NCI-H2196 (cell line): ENCODE data around the gene TIMELESS.
"Not testable (repeated sequence)": the region's sequence is repeated elsewhere in the genome, so short reads cannot be mapped to it uniquely, and the experiment has no call there.

ENCODE experiments used
- DNase-seq: peaks from one replicate; lab custom pipeline; 2025; ENCODE audit not compliant: unreplicated experiment; lab: John Stamatoyannopoulos, UW

The TIMELESS gene

DNA sequence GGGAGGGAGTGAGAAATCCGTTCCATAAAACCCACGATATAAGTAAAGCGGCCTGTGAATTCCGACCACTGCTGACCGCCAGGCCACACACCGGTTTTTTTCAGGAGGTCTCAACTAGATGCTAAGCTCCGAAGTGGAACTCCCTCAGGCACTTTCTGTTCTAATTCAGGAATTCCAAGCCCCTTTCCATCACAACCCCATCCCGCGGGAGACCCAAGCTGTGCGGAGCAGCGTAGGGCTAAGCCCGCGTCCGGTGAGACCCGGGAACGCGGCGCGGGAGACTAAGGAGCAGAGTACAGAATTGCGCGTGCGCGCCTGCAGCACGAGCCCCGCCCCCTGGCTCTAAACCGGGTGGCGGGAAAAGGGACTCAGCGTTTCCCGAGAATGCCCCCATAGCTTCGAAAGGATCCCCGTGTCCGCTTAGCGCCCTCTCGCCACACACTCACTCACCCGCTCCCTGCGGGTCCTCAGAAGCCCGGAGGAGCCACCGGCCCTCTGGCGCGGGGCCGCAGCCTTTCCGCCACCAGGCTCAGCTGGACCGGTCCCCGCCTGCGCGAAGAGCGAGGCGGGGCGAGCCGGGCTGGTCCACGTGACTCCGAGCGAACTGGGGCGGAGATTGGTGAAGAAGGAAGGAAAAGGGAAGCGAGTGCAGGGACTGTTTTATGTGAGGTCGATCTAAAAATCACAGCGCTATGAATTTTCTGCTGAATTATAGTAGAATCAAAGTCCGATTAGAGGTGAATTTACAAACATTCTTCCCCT is at the start of gene TIMELESS:
Gene TIMELESS, minus strand, starts transcription at position 567 of the 762 bp plus-strand sequence. CDS start 15,256 bp downstream, outside the sequence.
- peak; percentile 94 for DNase-seq

- DNase-seq = not testable (repeated sequence)
Observed at GRCh38 chr12:56498126-56498902, 49.1 kb upstream of the TIMELESS start.

DNA sequence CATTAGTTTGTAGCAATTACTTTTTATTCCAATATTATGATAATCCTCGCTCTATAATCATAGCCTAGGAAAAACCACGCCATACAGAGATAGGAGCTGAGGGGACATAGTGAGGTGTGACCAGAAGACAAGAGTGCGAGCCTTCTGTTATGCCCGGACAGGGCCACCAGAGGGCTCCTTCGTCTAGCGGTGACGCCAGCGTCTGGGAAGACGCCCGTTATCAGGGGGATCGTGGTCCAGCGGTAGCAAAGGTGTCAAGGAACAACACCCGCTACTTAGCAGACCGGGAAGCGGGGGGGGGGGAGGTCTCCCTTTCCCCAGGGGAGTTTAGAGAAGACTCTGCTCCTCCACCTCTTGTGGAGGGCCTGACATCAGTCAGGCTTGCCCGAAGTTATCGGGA is 47.5 kb upstream of the TIMELESS start:
- DNase-seq = not testable (repeated sequence)

DNA sequence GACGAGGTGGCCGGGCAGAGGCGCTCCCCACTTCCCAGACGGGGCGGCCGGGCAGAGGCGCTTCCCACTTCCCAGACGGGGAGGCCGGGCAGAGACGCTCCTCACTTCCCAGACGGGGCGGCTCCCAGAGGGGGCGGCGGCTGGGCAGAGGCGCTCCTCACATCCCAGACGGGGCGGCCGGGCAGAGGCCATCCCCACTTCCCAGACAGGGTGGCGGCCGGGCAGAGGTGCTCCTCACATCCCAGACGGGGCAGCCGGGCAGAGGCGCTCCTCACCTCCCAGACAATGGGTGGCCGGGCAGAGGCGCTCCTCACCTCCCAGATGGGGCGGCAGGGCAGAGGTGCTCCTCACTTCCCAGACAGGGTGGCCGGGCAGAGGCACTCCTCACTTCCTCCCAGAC is 45.3 kb upstream of the TIMELESS start:
- DNase-seq = not testable (repeated sequence)

- not testable (repeated sequence) for DNase-seq
Observed at GRCh38 chr12:56494106-56494415, 44.8 kb upstream of the TIMELESS start.

GRCh38 chr12:56493409-56494105 is 44.3 kb upstream of the TIMELESS start:
- not testable (repeated sequence) for DNase-seq

DNA sequence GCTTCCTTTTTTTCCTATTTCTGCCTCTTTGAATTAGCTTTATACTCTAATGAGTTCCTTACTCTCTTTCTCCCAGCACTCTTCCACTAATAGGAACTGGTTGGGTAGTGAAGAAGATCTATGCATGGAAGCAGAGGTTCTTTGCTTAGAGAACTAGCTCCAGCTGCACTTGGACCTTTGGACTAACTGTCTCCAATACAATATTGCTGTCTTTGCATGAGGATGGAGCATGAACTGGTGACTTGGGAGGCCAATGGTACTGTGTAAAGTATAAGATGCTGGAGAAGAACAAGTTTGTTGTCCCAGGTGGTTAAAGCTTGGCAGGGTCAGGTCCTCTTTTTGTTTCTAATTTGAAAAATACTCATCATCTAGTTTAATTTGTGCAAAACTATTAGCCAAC is 41.1 kb upstream of the TIMELESS start:
- no peak for DNase-seq

GRCh38 chr12:56488041-56488955 is 39.1 kb upstream of the TIMELESS start, which contains the start of gene GLS2:
TSS of gene GLS2 (minus strand) at chr12:56488161. CDS start at chr12:56488118, 43 bp downstream.
- peak; percentile 92 for DNase-seq

GRCh38 chr12:56487448-56488040 is 38.3 kb upstream of the TIMELESS start:
- DNase-seq = peak; percentile 60

- DNase-seq = no peak
Observed at GRCh38 chr12:56486694-56487093, 37.5 kb upstream of the TIMELESS start.

DNA sequence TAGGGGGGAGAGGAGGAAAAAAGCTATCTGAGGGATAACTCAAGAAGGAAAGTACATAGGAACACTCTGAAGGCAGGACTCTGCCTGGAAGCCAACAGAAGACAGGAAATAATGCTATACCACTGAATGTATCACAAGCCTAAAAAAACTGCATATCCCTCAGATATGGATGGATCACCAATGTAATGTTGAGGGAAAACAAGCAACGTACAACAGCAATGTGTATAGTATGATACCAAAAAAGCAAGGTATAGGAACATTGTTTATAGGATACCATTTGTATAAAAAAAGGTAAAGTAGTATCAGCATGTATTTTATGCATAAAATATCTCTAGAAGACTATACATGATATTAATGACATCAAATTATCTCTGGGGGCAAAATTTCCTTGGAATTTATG is 35.3 kb upstream of the TIMELESS start:
- no peak for DNase-seq

- DNase-seq = no peak
Observed at GRCh38 chr12:56479625-56480024, 30.4 kb upstream of the TIMELESS start.

GRCh38 chr12:56477521-56478225 is 28.4 kb upstream of the TIMELESS start:
- DNase-seq = no peak

DNA sequence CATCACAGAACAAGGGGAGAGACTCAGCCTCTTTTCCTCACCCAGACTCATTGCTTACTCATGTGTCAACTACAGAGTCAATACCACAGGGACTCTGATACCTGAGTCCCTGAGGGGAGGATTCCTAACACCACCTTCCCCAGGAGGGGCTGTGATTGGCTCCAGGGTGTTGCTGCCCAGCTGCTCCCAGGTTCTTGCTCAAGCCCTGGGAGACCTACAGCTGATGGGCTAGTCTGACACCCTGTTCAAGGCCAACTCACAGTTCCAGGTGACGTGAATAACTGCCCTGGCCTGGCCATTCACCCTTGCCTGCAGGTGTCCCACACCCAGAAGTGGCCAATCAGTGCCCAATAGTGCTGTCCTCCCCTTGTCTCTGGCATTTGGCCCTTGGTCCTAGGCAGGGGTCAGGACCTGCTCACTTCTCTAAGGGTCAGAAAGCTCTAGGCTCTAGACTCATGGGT is 27.8 kb upstream of the TIMELESS start:
- DNase-seq = no peak

DNA sequence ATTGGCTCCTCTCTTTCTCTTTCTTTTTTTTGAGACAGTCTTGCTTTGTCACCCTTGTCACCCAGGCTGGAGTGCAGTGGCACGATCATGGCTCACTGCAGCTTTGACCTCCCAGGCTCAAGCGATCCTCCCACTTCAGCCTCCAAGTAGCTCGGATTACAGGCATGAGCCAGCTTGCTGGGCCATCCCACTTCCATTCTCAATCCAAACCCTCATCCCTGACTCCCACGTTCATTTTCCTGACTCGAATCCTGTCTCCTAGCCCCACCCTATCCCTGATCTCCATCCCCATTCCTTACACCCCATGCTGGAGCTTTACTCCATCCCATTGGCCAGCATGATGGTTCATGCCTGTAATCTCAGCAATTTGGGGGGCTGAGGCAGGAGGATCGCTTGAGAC is 26.9 kb upstream of the TIMELESS start:
- DNase-seq = no peak

DNA sequence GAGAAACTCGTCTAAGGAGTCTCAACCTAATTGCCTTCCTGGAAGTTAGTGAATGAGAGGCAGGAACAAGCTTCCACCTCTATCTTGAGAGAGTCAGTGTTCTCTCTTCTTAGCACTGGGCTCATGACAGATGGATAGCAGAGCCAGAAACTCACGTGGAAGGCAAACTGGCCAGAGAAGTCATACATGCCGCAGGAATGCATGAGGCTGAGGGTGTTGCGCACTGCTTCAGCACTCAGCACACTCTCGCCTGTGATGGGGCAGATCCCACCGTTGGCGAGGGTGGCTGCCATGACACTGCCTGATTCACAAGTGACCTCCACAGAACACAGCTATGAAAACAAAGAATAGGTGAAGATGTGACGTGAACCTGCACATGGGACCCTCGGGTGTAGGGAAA is 25.2 kb upstream of the TIMELESS start:
- no peak for DNase-seq

GRCh38 chr12:56469007-56469930 is 20.0 kb upstream of the TIMELESS start:
- DNase-seq = no peak

DNA sequence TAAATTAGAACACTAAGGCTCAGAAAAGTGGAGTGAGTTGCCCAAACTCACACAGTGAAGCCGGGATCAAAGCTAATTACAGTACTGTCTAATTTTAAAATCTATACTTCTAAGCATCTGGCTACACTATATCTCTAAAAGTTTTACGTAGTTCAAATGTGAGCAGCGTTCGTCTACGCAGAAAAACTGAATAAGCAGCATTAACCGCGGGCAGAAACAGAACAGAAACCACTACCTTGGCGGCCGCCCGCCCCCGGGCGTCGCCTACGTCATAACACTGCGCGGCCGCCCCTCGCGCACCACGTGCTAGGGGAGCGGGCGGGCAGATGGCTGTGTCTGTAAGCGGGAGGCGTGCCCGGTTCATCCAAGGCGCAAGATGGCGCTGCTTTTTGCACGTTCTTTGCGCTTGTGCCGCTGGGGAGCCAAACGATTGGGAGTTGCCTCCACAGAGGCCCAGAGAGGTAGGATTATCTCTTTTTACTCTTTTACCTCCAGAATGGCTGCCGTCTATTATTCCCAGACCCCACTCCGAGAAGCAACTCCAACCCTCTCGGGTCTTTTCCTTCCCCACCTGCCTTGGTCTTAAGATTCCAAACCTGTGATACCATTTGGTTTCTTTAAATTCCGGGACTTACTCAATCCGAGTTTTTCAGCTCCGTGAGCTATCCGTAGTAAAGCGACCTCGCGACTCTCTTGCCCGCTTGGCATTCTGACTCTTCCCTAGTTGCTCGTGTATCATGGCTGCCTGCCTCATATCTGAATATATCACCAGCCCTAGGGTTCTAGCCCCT is 19.2 kb upstream of the TIMELESS start, which contains the start of gene SPRYD4:
Gene SPRYD4, plus strand, starts transcription at position 363 of the 791 bp plus-strand sequence. Its CDS starts 14 bp downstream, at position 377.
- DNase-seq = peak; percentile 96
